ENCODE results near the gene IFI27. TPM values are rescaled to one million over a fixed set of nuclear protein-coding genes. Genes with fewer than 3 reads are reported as not detected.
"Not testable (repeated sequence)": the region's sequence is repeated elsewhere in the genome, so short reads cannot be mapped to it uniquely, and the experiment has no call there.

IFI27 gene
- total RNA-seq: 100 to 1,000 TPM in 1 of 2 donors, 10 to 100 TPM in 1; 35.9 to 133 TPM
- 10 to 100 TPM; 36.8 to 48.3 TPM for polyA plus RNA-seq (ENCODE audit: insufficient read length in 2 of 2)
- long read RNA-seq, donor 1, transcript IFI27-211 (5 exons, 364 nt): major isoform, 7 of 33 reads
- long read RNA-seq, donor 1, transcript IFI27-215 (5 exons, 644 nt): major isoform, 7 of 33 reads
- long read RNA-seq, donor 1, transcript IFI27-209 (2 exons, 681 nt): minor isoform, 5 of 33 reads
- long read RNA-seq, donor 1, partial matches to known transcripts: 5 of 33 reads
- long read RNA-seq, donor 1, other reads (novel, unspliced or antisense): 5 of 33 reads
- long read RNA-seq, donor 2, transcript IFI27-215 (5 exons, 644 nt): major isoform, 5 of 11 reads
- long read RNA-seq, donor 2, partial matches to known transcripts: 0 of 11 reads
- long read RNA-seq, donor 2, other reads (novel, unspliced or antisense): 0 of 11 reads
- long read RNA-seq, donor 3, partial matches to known transcripts: 27 of 122 reads
- long read RNA-seq, donor 3, other reads (novel, unspliced or antisense): 89 of 122 reads
- long read RNA-seq, donor 4, transcript IFI27-211 (5 exons, 364 nt): major isoform, 16 of 48 reads
- long read RNA-seq, donor 4, transcript IFI27-215 (5 exons, 644 nt): major isoform, 16 of 48 reads
- long read RNA-seq, donor 4, transcript IFI27-209 (2 exons, 681 nt): minor isoform, 5 of 48 reads
- long read RNA-seq, donor 4, transcript IFI27-212 (4 exons, 505 nt): minor isoform, 9 of 48 reads
- long read RNA-seq, donor 4, partial matches to known transcripts: 0 of 48 reads
- long read RNA-seq, donor 4, other reads (novel, unspliced or antisense): 0 of 48 reads

DNA sequence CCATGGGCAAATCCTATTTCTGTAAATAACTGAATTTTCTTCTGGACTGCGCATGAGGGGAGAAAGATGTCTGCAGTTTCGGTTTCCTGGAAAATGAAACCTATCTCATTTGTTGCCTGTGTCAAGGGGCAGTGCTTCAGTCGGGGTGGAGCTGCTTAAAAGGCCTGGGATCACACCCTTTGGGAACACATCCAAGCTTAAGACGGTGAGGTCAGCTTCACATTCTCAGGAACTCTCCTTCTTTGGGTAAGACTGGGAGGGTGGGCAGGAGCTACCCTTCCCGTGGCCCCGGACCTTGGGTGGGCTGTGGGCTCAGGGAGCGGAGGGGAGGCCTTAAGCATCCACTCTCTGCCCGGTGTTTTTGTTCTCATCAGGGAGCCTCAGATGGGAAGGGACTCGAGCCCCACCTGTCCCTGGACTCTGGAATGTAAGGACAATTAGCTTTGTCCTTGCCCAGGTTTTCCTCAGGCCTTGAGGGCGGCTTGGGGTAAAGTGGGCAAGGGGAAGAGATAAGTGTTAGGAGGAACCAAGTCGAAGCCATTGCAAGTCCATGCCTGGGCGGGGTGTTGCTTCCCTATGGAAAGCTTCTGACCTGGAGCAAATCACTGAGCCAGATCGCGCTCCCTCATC, at the start of gene IFI27:
IFI27 (plus strand) TSS at position 185 of the 630 bp plus-strand sequence.
- DNase-seq (ENCODE audit: low read depth in 4 of 6, low spot score in 6 of 6): peak in 1 of 6 donors; percentile 43
- Histone ChIP-seq H3K36me3 (ENCODE audit: control insufficient read depth, insufficient read depth, low read length) (no peaks in the 10 kb centered on the region), H3K9me3 (ENCODE audit: control insufficient read depth, insufficient read depth, low read length) (no peaks in the 10 kb centered on the region), H3K4me1 (ENCODE audit: control insufficient read depth, insufficient read depth, low read length) (peaks cover 34% of the 10 kb centered on the region), H3K27ac (ENCODE audit: low read depth, low read length) (peak within 1 kb of the TSS; percentile 54), H3K4me3 (ENCODE audit: low read depth, low read length) (peak within 1 kb of the TSS; percentile 7), H3K27me3 (ENCODE audit: control insufficient read depth, insufficient read depth, low read length) (no peaks in the 10 kb centered on the region)
- WGBS (ENCODE audit: insufficient coverage): 81% methylated on average over 13 of the region's 14 CpGs

DNA sequence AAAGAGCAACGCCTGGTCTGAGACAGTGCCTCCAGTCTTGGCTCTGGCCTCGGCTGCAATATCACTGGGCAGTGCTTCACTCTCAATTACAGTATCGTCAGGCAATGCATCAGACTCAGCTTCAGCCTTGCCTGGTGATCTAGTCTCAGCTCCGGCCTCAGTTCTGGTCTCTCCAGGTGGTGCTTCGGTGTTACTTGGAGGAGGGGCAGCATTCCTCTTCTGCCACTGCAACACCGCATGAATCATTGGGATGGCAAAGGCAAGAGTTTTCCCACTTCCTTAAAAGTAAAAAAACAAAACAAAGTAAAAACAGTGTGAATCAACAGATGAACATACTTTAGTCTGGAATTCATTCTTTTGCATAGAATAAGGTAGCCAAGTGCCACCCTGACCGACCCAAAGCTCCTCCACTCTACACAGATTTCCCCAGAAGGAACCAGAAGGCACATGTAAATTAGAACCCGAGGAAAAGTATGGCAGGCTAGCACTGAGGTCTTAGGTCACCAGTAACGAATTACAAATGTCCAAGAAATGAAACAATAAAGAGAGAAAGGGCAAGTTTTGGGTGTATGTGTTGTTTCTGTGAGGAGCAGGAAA, 48.1 kb upstream of the IFI27 start:
- H3K27me3 ChIP-seq (ENCODE audit: control insufficient read depth, insufficient read depth, low read length): no peaks in the 10 kb centered on the region
- 84% methylated on average over 4 of the region's 9 CpGs for whole genome bisulfite sequencing (ENCODE audit: insufficient coverage)
- peaks cover 21% of the 10 kb centered on the region for H3K4me1 ChIP-seq (ENCODE audit: control insufficient read depth, insufficient read depth, low read length)
- H3K4me3 ChIP-seq (ENCODE audit: low read depth, low read length): no peak overlapping the region
- no peak for DNase-seq (ENCODE audit: low read depth in 4 of 6, low spot score in 6 of 6)
- peaks cover 23% of the 10 kb centered on the region for H3K36me3 ChIP-seq (ENCODE audit: control insufficient read depth, insufficient read depth, low read length)
- no peak overlapping the region for H3K27ac ChIP-seq (ENCODE audit: low read depth, low read length)
- no peaks in the 10 kb centered on the region for H3K9me3 ChIP-seq (ENCODE audit: control insufficient read depth, insufficient read depth, low read length)

DNA sequence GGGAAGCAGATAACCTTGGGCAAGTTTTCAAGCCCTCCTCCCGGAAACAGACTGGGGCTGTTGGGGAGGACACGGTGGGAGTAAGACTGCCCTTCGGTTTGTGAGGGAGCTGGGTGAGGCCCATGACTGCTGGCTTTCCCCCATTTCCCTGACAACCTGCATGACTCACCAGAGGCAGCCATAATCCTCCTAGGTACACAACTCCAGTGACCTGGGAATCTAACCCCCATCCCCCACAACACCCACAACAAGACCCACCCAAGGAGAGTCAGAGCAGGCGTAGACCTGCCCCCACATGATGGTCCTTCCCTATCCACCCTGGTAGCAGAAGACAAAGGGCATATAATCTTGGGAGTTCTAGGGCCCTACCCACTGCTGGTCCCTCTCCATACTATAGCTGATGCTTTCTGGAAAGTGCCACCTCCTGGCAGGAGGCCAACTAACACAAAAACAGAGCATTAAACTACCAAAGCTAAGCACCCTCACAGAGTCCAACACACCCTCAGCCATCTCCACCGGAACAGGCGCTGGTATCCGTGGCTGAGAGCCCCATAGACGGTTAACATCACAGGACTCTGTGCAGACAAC, 44.4 kb upstream of the IFI27 start:
- H3K36me3 ChIP-seq (ENCODE audit: control insufficient read depth, insufficient read depth, low read length): peaks cover 3% of the 10 kb centered on the region
- H3K27me3 ChIP-seq (ENCODE audit: control insufficient read depth, insufficient read depth, low read length): no peaks in the 10 kb centered on the region
- WGBS (ENCODE audit: insufficient coverage): 45% methylated on average over 7 of the region's 8 CpGs
- no peak overlapping the region for H3K27ac ChIP-seq (ENCODE audit: low read depth, low read length)
- no peak overlapping the region for H3K4me3 ChIP-seq (ENCODE audit: low read depth, low read length)
- H3K4me1 ChIP-seq (ENCODE audit: control insufficient read depth, insufficient read depth, low read length): peaks cover 16% of the 10 kb centered on the region
- H3K9me3 ChIP-seq (ENCODE audit: control insufficient read depth, insufficient read depth, low read length): peaks cover 3% of the 10 kb centered on the region
- peak in 1 of 6 donors; percentile 47 for DNase-seq (ENCODE audit: low read depth in 4 of 6, low spot score in 6 of 6)

DNA sequence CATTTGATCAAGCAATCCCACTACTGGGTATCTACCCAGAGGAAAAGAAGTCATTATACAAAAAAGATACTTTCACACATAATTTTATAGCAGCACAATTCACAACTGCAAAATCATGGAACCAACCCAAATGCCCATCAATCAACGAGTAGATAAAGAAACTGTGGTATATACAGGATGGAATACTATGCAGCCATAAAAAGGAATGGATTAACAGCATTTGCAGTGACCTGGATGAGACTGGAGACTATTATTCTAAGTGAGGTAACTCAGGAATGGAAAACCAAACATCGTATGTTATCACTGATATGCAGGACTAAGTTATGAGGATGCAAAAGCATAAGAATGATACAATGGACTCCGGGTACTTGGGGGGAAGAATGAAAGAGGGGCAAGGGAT, 38.5 kb upstream of the IFI27 start:
- H3K27ac ChIP-seq (ENCODE audit: low read depth, low read length); DNase-seq (ENCODE audit: low read depth in 4 of 6, low spot score in 6 of 6); H3K36me3 ChIP-seq (ENCODE audit: control insufficient read depth, insufficient read depth, low read length); H3K27me3 ChIP-seq (ENCODE audit: control insufficient read depth, insufficient read depth, low read length); H3K4me1 ChIP-seq (ENCODE audit: control insufficient read depth, insufficient read depth, low read length); H3K4me3 ChIP-seq (ENCODE audit: low read depth, low read length): not testable (repeated sequence)
- peaks cover 12% of the 10 kb centered on the region for H3K9me3 ChIP-seq (ENCODE audit: control insufficient read depth, insufficient read depth, low read length)
- 100% methylated on average over 1 of the region's 3 CpGs for whole genome bisulfite sequencing (ENCODE audit: insufficient coverage)

DNA sequence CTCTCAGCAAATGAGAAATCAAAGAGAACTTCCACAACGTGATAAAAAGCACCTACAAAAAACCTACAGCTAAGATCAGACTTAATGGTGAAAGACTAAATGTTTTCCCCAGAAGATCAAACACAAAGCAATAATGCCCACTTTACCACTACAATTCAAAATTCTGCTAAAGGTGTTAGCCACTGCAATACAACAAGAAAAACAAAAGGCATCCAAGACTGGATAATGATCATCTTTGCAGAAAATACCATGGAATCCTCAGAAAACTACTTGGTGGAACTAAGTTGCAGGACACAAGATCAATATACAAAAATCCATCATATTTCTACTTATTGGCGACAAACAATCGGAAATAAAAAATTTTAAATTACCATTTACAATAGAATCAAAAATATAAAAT, 36.0 kb upstream of the IFI27 start:
- Histone ChIP-seq H3K9me3 (ENCODE audit: control insufficient read depth, insufficient read depth, low read length) (peaks cover 10% of the 10 kb centered on the region), H3K4me3 (ENCODE audit: low read depth, low read length) (no peak overlapping the region), H3K27ac (ENCODE audit: low read depth, low read length) (no peak overlapping the region), H3K36me3 (ENCODE audit: control insufficient read depth, insufficient read depth, low read length) (peaks cover 9% of the 10 kb centered on the region), H3K4me1 (ENCODE audit: control insufficient read depth, insufficient read depth, low read length) (peaks cover 11% of the 10 kb centered on the region), H3K27me3 (ENCODE audit: control insufficient read depth, insufficient read depth, low read length) (no peaks in the 10 kb centered on the region)
- DNase-seq (ENCODE audit: low read depth in 4 of 6, low spot score in 6 of 6): no peak
- WGBS (ENCODE audit: insufficient coverage): 100% methylated on average over 1 of the region's 3 CpGs

DNA sequence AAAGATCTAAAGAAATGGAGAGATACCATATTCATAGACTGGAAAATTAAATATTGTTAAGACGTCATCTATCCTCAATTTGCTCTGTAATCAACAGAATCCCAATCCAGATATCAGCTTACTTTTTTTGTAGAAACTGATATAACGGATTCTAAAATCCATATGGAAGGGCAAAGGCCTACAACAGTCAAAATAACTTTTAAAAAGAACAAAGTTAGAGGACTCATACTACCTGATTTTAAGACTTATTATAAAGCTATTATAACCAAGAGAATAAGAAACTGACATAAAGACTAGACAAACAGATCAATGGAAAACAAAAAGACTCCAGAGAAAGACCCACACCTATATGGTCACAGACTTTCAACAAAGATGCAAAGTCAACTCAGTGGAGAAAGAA, 35.5 kb upstream of the IFI27 start:
- peaks cover 11% of the 10 kb centered on the region for H3K4me1 ChIP-seq (ENCODE audit: control insufficient read depth, insufficient read depth, low read length)
- no peak overlapping the region for H3K4me3 ChIP-seq (ENCODE audit: low read depth, low read length)
- H3K27ac ChIP-seq (ENCODE audit: low read depth, low read length): no peak overlapping the region
- no peaks in the 10 kb centered on the region for H3K27me3 ChIP-seq (ENCODE audit: control insufficient read depth, insufficient read depth, low read length)
- DNase-seq (ENCODE audit: low read depth in 4 of 6, low spot score in 6 of 6): no peak
- WGBS (ENCODE audit: insufficient coverage): no CpG with 5 or more reads among the region's 2 CpGs
- peaks cover 9% of the 10 kb centered on the region for H3K36me3 ChIP-seq (ENCODE audit: control insufficient read depth, insufficient read depth, low read length)
- peaks cover 8% of the 10 kb centered on the region for H3K9me3 ChIP-seq (ENCODE audit: control insufficient read depth, insufficient read depth, low read length)

DNA sequence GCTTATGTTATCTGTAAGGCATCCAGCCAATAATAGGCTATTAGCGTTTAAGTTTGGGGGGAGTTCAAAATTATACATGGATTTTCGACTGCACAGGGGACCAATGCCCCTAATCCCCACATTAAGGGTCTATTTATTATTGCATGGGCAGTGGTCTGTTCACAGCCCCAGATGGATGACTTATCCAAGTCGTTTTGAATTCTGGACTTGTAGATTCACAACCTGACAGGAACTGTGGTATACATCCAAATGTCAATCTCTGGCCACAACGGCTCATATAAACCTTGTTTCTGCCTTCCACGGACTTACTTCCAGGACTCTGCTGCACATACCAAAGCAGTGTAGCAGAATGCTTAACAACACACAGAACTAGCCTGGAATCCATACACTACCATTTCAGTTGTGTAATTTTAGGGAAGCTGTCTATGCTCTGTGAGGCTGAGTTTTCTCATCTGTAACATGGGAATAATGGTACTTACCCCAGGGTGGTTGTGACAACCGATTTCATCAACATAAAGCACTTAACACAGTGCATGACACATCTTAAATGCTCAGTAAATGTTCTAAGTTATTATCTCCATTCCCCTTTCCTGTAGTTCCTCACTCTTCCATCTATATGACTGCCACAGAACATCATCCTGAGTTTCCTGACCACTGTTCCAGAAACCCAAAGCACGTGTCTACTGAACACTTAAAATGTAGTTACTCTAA, 33.3 kb upstream of the IFI27 start:
- Histone ChIP-seq H3K27ac (ENCODE audit: low read depth, low read length) (no peak overlapping the region), H3K36me3 (ENCODE audit: control insufficient read depth, insufficient read depth, low read length) (peaks cover 9% of the 10 kb centered on the region), H3K4me3 (ENCODE audit: low read depth, low read length) (no peak overlapping the region), H3K4me1 (ENCODE audit: control insufficient read depth, insufficient read depth, low read length) (peaks cover 11% of the 10 kb centered on the region), H3K27me3 (ENCODE audit: control insufficient read depth, insufficient read depth, low read length) (no peaks in the 10 kb centered on the region), H3K9me3 (ENCODE audit: control insufficient read depth, insufficient read depth, low read length) (peaks cover 8% of the 10 kb centered on the region)
- WGBS (ENCODE audit: insufficient coverage): 100% methylated on average over 1 of the region's 7 CpGs
- no peak for DNase-seq (ENCODE audit: low read depth in 4 of 6, low spot score in 6 of 6)

DNA sequence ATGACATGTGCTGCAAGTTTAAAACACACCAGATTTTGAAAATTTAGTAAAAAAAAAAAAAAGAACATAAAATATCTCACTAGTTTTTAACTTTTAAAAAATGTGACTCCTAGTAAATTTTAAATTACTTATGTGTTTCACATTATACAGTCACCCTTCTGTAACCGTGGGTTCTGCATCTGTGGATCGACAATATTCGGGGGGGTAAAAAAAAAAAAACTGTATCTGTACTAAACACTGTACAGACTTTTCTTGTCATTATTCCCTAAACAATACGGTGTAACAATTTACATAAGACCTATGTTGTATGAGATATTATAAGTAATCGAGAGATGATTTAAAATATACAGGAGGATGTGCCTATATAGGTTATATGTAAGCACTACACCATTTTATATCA, 32.7 kb upstream of the IFI27 start:
- WGBS (ENCODE audit: insufficient coverage): no CpG with 5 or more reads among the region's 5 CpGs
- Histone ChIP-seq H3K4me3 (ENCODE audit: low read depth, low read length) (no peak overlapping the region), H3K36me3 (ENCODE audit: control insufficient read depth, insufficient read depth, low read length) (peaks cover 9% of the 10 kb centered on the region), H3K9me3 (ENCODE audit: control insufficient read depth, insufficient read depth, low read length) (peaks cover 8% of the 10 kb centered on the region), H3K27ac (ENCODE audit: low read depth, low read length) (no peak overlapping the region), H3K27me3 (ENCODE audit: control insufficient read depth, insufficient read depth, low read length) (no peaks in the 10 kb centered on the region), H3K4me1 (ENCODE audit: control insufficient read depth, insufficient read depth, low read length) (peaks cover 11% of the 10 kb centered on the region)
- no peak for DNase-seq (ENCODE audit: low read depth in 4 of 6, low spot score in 6 of 6)

All from spinal cord (tissue), 10 donors.